HG03354 (cell line): ENCODE measurements around the gene RITA1.
A peak's percentile ranks its signal among the peaks of the same experiment; 100 is the strongest.
"Not testable (repeated sequence)": the region's sequence is repeated elsewhere in the genome, so short reads cannot be mapped to it uniquely, and the experiment has no call there.

Experiments used
- ATAC-seq: cut with Tn5 transposase; IDR thresholded peaks from one replicate; pipeline ENCODE4 v1.9.1; 2021; ENCODE audit warnings: mild to moderate bottlenecking; ENCODE audit not compliant: unreplicated experiment, poor library complexity, severe bottlenecking

RITA1 gene, protein sequence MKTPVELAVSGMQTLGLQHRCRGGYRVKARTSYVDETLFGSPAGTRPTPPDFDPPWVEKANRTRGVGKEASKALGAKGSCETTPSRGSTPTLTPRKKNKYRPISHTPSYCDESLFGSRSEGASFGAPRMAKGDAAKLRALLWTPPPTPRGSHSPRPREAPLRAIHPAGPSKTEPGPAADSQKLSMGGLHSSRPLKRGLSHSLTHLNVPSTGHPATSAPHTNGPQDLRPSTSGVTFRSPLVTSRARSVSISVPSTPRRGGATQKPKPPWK

DNA sequence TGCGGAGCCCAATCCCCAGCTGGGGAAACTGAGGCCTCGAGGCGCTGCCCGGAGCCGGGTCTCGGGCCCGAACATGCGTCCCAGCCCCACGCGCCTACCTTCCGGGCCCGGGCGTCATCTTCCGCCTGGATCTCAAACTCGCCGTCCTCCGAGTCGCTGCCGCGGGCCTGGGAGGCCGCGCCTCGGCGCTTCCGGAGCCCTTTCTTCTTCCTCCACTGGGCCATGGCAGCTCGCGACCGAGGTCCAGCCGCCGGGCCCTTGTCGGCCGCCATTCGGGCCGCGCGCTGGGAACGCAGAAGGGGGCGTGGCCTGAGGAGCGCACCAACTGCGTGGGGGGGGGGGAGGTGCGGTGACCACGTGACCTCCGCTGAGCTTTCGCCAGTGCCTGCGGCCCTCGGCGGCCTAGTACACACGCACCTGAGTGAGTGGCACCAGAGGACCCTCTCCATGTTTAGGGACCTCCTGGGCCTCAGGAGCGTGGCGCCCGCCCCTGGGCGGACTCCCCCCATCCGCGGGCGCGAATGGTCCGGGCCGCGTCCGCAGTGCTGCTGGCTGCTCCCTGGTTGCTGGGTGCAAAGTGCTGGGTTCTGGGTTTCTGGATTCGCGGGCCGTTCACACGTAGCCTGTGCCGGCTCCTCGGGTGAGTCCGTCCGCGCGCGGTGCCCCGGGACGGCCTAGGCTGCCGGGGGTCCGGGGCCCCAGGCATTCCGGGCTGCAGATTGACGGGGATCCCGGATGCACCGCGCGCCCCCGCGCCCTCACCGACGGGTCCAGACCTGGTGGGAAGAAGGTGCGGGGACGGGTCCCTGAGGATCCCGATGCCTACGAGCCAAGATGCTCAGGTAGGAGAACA lies at the start of gene RITA1, which contains the start of gene DDX54:
Gene RITA1 (plus strand): TSS at position 542 of the 853 bp plus-strand sequence. CDS start 1,026 bp downstream, outside the sequence.
Gene DDX54 (minus strand): TSS at position 299 of the 853 bp plus-strand sequence. CDS start 27 bp downstream, at position 272.
- peak; percentile 48 for ATAC-seq

DNA sequence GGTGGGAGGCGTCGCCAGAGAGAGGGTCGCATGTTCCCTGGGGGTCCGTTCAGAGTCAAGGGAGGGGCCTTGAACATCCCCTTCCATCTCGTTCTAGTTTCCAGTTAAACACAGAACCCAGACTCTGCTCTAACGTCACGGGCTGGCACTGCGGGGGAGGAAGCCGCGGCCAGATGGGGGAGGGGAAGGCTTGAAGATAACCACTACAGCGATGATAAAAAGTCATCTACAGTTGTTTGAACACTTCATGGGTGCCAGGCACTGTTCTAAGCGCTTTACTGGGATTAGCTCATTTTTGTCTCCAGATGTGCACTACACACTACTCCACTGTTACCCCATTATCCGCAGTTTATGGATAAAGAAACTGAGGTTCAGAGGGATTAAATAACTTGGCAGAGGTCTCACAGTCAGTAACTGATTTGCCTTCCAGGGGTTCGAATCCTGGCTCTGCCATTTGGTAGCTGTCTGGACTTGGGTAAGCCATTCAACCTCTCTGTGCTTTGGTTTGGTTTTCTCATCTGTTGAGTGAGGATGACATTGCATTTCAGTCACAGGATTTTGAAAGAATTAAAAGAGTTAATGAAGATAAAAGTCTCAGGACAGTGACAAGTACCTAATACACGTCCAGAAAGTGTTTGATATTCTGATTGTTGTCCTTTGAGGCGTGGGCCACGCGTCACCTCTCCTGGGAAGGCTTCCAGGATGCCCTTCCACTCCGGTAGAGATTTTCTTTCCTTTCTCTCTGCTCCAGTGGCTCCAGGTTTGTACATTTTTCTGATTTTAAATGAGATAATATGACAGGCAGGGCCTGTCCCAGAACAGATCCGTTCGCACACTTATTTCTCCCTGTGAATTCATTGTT lies 49.2 kb upstream of the RITA1 start:
- ATAC-seq = peak; percentile 12

DNA sequence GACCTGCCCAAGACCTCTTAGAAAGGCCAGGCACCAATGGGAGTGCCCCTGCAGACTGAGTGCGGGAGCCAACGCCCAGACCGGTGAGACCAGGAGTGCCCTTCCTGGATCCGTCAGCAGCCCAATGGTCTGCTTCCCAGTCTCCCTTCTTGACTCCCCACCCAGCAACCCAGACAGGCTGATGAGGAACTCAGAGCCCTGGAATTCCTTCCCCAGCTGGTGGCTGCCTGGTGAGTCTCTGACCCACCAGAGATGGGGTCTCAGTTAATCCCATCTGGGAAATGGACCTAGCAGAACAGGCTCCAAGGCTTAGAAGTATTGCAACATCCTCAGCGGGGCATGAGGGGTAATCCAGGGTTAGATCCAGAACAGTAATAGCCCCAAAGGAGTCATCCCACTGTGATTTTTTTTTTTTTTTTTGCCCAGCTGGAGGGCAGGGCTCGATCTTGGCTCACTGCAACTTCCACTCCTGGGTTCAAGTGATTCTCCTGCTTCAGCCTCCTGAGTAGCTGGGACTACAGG lies 48.5 kb upstream of the RITA1 start:
- ATAC-seq = no peak

DNA sequence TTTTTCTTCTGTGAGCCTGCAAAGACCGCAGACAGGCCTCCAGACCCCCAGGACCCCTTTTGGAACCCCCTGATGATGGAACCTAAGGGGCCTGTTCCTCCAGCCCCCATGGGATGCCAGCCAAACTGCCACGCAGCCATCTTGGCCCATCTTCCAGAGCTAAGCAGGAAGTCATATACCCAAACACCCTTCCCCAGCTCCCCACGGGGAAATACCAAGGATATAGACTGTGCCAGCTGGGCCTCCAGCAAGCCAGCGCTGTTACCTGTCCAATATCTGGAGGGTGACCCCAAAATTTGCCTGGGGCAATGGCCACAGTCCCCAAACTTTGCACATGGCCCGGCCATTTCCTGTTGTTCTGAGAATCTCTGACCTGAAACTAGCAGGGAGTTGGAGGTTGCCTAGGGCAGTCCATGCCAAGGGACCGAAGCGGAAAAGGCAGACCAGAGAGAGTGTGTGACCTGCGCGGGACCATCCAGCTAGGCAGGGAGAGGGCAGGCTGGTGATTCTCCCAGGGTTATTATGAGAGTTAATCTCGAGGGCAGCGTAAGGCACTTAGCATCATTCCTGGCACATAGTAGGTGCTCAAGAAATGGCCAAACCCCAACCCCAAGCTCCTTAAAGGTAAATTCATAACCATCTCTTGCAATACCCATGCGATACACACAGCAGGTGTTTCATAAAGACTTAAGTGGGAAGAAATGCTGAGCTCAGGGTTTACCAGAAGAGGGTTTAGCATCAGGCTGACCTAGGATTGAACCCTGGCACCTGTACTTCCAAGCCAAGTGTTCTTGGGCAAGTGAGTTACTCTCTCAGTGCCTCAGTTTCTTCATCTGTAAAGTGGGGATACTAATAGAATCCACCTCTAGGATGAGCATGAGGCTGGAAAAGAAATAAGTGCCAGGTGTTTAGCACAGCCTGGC lies 47.4 kb upstream of the RITA1 start:
- ATAC-seq = no peak

DNA sequence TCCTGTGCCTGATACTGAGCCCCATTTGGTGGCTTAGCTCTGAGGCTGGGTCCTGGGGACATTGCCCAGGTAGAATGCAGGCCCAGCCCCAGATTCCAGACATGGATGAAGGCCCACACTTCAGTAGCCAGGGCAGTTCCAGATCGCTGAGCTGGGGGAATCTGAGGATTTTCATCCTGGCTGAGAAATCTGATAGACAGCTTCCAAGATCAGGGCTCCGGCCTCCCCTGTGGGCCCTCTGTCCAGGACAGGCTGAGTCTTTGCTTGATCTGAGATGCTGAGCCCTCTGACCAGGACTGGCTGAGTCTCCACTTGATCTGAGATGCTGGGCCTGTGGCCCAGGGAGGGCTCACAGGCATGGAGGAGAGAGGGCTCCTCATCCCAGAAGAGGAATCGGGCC lies 46.7 kb upstream of the RITA1 start:
- no peak for ATAC-seq

DNA sequence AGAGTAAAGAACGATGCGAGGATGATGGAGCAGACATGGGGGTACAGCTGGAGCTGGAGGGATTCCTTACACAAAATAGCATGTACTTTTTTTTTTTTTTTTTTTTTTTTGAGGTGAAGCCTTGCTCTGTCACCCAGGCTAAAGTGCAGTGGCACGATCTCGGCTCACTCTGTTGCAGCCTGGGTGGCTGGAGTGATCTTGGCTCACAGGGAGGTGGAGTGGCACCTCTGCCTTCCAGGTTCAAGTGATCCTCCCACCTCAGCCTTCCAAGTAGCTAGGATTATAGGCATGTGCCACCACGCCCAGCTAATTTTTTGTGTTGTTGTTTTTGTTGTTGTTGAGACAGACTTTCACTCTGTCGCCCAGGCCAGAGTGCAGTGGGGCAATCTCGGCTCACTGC lies 44.8 kb upstream of the RITA1 start:
- ATAC-seq = no peak

DNA sequence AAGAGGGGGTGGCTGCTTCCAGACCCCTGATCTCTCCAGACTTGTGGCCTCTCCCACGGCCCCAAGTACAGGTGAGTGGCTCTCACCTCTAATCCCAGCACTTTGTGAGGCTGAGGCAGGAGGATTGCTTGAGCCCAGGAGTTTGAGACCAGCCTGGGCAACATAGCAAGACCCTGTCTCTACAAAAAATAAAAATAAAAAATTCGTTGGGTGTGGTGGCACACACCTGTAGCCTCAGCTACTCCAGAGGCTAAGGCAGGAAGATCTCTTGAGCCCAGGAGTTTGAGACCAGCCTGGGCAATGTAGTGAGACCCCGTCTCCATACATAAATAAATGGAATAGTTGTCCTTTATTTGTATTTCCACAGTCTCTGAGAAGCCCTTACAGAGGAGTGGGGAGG lies 43.8 kb upstream of the RITA1 start:
- ATAC-seq = not testable (repeated sequence)

DNA sequence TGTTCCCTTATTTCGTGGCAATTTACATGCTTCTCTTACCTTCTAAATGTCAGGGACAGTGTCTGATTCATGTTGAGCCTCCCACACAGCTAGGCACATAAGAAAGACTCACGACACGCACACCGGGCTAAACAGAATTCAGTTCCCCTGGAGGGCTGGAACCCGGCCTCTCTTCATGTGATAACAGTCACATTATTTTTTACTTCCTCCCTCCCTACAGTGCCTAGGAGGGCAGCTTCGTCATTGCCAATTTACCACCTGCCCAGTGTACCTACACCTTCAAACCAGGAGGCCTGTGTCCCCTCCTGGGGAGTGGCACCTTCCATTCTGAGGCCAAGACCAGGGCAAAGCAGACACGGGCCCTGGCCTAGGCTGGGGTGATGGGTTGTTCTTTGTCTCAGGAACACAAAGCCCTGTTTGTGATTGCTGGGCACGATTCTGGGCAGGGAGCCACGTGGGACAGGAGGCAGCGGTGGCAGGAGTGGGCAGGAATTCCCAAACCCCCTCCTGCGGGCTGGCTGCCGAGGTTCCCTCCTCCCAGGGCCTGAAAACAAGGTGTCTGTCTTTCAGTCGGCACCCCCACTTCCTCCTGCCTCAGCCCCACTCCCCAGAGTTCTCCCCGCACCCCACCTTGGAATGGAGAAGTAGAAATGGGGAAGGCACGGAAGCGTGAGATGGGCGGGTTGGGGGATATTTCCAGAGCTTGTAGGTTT lies 43.2 kb upstream of the RITA1 start:
- ATAC-seq = no peak

DNA sequence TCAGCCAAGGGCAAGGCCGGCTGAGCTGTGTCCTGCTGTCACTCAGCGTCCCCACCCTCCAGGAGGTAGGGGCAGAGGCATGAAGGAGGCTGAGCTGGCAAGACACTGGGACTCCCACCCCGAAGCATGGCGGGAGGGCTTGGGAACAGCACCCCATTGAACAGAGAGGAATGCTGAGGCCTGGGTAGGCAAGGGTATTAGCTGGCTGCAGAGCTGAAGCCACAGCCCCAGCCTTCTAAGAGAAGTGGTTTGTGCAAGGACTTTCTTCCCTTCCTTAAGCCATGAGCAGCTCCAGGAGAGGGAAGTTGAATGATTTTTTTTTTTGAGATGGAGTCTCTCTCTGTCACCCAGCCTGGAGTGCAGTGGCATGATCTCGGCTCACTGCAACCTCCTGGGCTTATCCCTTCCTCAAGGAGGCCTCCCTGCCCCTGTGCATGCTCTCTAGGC lies 42.6 kb upstream of the RITA1 start:
- no peak for ATAC-seq

DNA sequence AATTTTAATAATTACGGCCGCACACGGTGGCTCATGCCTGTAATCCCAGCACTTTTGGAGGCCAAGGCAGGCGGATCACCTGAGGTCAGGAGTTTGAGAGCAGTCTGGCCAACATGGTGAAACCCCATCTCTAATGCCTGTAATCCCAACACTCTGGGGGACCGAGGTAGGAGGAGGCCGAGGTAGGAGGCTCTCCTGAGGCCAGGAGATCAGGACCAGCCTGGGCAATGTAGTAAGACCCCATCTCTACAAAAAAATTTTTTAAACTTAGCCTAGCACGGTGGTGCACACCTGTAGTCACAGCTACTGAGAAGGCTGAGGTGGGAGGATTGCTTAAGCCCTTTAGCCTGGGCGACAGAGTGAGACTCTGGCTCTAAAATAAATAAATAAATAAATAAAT lies 41.6 kb upstream of the RITA1 start:
- no peak for ATAC-seq

DNA sequence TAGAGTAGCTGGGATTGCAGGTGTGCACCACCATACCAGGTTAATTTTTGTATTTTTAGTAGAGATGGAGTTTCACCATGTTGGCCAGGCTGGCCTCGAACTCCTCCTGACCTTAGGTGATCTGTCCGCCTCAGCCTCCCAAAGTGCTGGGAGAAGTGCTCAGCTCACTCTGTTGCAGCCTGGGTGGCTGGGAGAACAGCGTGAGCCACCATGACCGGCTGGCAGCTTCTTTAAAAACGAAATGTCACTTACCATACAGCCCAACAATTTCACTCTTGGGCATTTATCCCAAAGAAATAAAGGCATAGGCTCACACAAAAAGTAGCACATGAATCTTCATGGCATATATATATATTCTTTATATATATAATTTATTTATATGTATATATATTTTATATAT lies 40.7 kb upstream of the RITA1 start:
- ATAC-seq = no peak

DNA sequence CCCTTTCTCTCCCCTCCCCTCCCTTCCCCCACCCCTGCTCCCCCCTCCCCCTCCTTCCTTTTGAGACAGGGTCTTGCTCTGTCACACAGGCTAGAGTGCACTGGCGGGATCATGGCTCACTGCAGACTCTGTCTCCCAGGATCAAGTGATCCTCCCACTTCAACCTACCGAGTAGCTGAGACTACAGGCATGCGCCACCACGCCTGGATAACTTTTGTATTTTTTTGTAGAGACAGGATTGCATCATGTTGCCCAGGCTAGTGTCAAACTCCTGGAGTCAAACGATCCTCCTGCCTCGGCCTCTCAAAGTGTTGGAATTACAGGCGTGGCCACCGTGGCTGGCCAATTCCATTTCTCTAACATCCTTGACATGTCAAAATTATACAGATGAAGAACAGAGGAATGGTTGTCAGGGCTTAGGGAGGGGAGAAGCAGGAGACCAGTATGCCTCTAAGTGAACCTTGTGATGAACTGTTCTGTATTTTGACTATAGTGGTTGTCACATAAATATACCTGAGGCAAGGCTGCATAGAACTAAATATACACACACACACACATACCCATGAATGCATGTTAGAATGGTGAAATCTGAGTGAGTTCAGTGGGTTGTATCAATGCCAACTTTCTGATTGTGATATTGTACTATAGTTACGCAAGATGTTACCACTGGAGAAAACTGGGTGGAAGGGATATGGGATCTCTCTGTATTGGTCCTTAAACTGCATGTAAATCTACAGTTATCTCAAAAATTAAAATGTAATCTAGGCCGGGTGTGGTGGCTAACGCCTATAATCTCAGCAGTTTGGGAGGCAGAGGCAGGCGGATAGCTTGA lies 39.6 kb upstream of the RITA1 start:
- no peak for ATAC-seq

DNA sequence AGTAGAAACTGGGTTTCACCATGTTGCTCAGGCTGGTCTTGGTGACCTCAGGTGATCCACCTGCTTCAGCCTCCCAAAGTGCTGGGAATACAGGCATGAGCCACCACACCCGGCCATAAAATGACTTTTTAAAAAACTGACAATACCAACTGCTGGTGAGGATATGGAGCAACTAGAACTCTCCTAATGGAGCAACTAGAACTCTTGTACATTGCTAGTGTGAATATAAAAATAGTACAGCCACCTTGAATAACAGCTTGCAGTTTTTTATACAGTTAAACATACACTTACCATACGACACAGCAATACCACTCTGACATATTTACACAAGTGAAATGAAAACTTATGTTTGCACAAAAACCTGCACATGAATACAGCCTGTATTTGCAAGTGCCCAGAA lies 38.5 kb upstream of the RITA1 start:
- ATAC-seq = no peak

DNA sequence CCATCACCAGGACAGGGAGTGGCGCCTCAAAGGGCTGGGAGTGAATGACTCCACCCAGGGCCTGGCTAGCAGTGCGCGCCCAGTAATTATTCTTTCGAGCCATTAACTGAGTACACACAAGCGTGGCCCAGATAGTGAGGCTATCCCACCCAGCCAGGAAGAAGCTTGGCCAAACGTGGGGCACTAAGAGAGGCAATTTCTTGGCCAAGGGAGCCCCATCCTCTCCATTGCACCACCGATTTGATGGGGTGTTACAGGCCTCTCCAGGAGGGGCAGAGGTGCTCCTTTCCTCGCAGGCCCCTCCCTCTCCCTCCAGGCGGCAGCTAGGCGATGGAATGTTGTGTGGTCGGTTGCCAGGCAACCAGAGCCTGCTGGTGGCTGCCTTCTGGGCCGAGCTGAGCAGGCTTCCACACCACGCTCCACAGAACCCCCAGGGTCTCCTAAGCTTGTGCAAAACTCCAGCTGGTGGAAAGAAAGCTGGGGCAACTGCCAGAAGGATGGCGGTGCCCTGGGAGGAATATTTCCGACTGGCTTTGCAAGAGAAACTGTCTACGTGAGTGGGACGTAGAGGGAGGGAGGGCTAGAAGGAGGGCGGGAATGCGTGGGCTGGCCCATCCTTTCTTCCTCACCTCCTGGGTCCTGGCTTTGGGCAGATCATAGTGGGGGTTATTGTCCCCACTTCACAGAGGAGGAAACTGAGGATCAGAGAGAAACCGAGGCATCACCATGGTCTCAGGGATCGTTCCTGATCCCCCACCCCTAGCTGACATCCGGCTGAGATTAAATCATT lies 36.0 kb upstream of the RITA1 start, which contains the start of gene CFAP73:
Gene CFAP73 (plus strand): TSS at position 364 of the 790 bp plus-strand sequence. CDS start 134 bp downstream, at position 498.
- no peak for ATAC-seq

DNA sequence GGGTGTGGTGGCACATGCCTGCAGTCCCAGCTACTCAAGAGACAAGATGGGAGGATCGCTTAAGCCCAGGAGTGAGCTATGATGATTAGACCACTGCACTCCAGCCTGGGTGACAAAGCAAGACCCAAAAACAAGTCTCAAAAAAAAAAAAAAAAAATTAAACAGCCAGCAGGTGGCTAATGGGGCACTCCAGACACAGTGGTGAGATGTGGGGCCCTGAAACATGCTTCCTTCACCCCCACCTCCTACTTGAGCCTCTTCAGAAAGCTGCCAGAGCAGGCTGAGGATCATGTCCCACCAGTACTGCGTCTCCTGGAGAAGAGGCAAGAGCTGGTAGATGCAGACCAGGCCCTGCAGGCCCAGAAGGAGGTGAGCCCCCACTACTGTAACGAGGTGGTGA lies 33.9 kb upstream of the RITA1 start:
- no peak for ATAC-seq

DNA sequence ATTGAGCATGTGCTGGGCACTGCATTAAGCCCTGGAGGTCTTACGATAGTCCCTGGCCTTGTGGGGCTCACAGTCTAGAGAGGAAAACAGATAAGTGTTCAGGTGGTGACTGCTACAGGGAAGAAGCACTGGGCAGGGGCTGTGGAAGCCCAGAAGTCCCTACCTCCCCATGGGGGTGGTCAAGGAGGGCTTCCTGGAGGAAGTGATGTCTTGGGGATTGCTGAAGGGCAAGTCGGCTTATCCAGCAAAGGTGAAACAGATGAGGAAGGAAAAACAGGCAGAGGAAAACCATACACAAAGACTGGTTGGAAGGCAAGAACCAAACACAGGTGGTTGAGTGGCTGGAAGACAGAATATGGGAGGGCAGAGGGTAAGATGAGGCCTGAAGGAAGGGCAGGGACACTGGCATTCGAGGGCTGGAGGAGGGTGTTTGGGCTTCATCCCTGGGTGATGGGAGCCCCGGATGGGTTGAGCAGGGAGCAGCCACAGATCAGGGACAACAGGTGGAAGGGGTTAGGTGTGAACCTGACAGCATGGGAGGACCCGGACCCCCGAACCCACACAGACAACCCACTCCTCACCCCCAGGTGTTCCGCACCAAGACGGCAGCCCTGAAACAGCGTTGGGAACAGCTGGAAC lies 33.2 kb upstream of the RITA1 start:
- no peak for ATAC-seq
